H1 (cell line): Measurements from ENCODE around the gene EPB41L1. TPM values are rescaled to one million over a fixed set of nuclear protein-coding genes. Genes with fewer than 3 reads are reported as not detected.

Experiments used
- KDM1A ChIP-seq: fragments of 200-600, 300-600 bp; sonication (generic); IDR thresholded peaks from 2 replicates; pipeline ENCODE4 v1.7.1; 2016; ENCODE audit warnings: mild to moderate bottlenecking, low read length, borderline replicate concordance
- KDM5A ChIP-seq: fragments of 200-600 bp; IDR thresholded peaks from 2 replicates; pipeline ENCODE4 v1.7.1; 2012; ENCODE audit warnings: mild to moderate bottlenecking, low read length, inconsistent platforms, mixed read lengths
- SIN3A ChIP-seq, 2 experiments: IDR thresholded peaks in 1 of 2; conservative IDR thresholded peaks in 1 of 2; 2 replicates each; pipeline ENCODE4 v1.6.1; 2011 to 2012; ENCODE audit warnings: low read length in 2 of 2, improper control_type of control experiment in 1 of 2, low read depth in 1 of 2, mild to moderate bottlenecking in 1 of 2
- SIRT6 ChIP-seq: IDR thresholded peaks from one replicate; pipeline ENCODE4 v1.7.1; 2012; ENCODE audit warnings: low read length, inconsistent platforms
- SUZ12 ChIP-seq: fragments of 200-600 bp; sonication (generic); IDR thresholded peaks from 2 replicates; pipeline ENCODE4 v1.6.1; 2012; ENCODE audit warnings: mild to moderate bottlenecking, inconsistent platforms, low read length, moderate library complexity, mixed read lengths
- TAF7 ChIP-seq: optimal IDR thresholded peaks from 2 replicates; pipeline ENCODE3; 2011; ENCODE audit warnings: low read depth, mild to moderate bottlenecking, inconsistent platforms, low read length, moderate library complexity, borderline replicate concordance
- polyA plus RNA-seq, 7 experiments: library from polyadenylated mRNA; depleted of rRNA in 3 of 7; stranded (reverse) in 5 of 7; unstranded in 2 of 7; fragments of >200 nt in 5 of 7; fragments of 200-250 nt in 2 of 7; gene quantifications; 1 replicate in 5 of 7; 2 replicates in 1 of 7; 4 replicates in 1 of 7; pipeline versions ENCODE4 v1.2.1 to v1.2.3, GENCODE V29; 2011 to 2013; ENCODE audit warnings: missing spikeins in 2 of 7, mixed read lengths in 2 of 7
- total RNA-seq: library from RNA; stranded (reverse); fragmentation: NEBNext Ultra II Directional; extraction: Animal tissue kit (Norgen Biotek cat#: 25700); gene quantifications from 2 replicates; pipeline ENCODE4 v1.2.1, GENCODE V29; 2021

The EPB41L1 gene
- total and polyA plus RNA-seq, 2 of the 8 experiments (the other 6 are each of a cell fraction or from before 2014, with no cell fraction given), result 14.8 to 36.0 TPM

DNA sequence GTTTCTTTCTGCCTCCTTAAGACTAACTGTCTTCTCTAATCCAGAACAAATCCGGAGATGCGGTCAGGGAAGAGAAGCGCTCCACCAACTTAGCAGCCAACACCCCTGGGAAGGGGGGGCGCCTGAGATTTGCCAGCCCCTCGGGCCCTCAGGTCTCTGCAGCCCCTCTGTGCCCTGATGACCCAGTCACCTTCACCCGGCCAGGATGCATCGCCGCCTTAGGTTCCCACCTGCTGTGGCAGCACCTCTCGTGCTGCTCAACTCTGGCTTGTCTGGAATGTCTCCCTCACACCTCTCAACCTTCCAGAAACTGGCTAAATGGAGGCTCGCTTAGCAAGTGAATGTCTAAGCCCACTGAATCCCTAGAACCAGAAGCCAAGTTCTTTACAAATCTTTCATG is 53.7 kb downstream of the EPB41L1 start (continued):
- TF ChIP-seq SIN3A (conservative IDR thresholded peaks at IDR 0.05 in 1 of 2, IDR thresholded peaks at IDR 0.05 in 1 of 2; ENCODE audit: low read depth in 1 of 2, low read length in 2 of 2), result no peak
- no peak for TF ChIP-seq TAF7
- TF ChIP-seq SIRT6, result no peak
- TF ChIP-seq KDM5A, result no peak
- TF ChIP-seq KDM1A, result no peak
- TF ChIP-seq SUZ12, result no peak
